Measurements from ENCODE around the gene EIF4G3. TPM values are rescaled to one million over a fixed set of nuclear protein-coding genes. Genes with fewer than 3 reads are reported as not detected.

Gene EIF4G3
- total RNA-seq, 4 donors from 2014 or later: 41.2 to 57.3 (median 50.0) TPM

DNA sequence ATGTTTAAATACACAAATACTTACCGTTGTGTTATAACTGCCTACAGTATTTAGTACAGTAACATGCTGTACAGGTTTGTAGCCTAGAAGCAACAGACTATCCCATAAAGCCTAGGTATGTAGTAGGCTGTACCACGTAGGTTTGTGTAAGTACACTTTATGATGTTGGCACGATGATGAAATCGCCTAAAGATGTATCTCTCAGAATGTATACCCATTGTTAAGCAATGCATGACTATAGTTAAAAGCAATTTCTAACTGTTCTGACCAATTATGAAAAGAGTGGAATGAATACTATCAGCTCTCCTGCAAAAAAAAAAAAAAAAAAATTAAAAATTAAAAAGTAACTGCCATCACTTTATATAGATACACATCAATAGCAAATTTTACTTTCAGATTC, 401.0 kb downstream of the EIF4G3 start:
- Histone ChIP-seq H3K4me3 (no peak overlapping the region), H3K27me3 (no peaks in the 10 kb centered on the region), H3K36me3 (peaks cover 0 to 75% (median 0%) of the 10 kb centered on the region in 3 donors), H3K4me1 (peaks cover 0 to 37% (median 7%) of the 10 kb centered on the region in 4 donors), H3K27ac (no peak overlapping the region), H3K9me3 (no peaks in the 10 kb centered on the region)
- WGBS, 2 donors: 91 to 93% methylated on average over 4 of the region's 4 CpGs
- TF ChIP-seq POLR2A (IDR thresholded peaks at IDR 0.05) (no peak), EP300 (IDR thresholded peaks at IDR 0.05) (no peak)
- TF ChIP-seq, protein P1, sequence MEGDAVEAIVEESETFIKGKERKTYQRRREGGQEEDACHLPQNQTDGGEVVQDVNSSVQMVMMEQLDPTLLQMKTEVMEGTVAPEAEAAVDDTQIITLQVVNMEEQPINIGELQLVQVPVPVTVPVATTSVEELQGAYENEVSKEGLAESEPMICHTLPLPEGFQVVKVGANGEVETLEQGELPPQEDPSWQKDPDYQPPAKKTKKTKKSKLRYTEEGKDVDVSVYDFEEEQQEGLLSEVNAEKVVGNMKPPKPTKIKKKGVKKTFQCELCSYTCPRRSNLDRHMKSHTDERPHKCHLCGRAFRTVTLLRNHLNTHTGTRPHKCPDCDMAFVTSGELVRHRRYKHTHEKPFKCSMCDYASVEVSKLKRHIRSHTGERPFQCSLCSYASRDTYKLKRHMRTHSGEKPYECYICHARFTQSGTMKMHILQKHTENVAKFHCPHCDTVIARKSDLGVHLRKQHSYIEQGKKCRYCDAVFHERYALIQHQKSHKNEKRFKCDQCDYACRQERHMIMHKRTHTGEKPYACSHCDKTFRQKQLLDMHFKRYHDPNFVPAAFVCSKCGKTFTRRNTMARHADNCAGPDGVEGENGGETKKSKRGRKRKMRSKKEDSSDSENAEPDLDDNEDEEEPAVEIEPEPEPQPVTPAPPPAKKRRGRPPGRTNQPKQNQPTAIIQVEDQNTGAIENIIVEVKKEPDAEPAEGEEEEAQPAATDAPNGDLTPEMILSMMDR (IDR thresholded peaks at IDR 0.05): no peak
- DNase-seq (ENCODE audit: low spot score in 2 of 2): no peak

DNA sequence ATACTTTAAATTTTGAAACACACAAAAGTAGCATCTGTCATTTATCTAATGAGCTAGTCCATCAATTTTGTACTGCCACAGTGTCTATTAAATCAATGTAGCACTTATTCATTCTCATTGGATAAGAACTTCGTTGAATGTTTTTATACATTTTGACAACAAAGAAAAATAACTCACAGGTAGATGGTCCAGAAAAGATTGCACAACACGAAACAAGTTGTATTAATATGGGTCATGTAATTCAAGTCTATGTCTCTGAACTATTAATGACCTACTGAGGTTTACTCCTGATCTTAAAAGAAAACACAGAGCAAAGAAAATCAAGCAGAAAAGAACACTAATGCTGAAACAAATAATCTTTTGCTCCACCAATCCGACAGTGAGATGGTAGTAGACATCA, 404.9 kb downstream of the EIF4G3 start:
- TF ChIP-seq POLR2A (IDR thresholded peaks at IDR 0.05) (no peak), EP300 (IDR thresholded peaks at IDR 0.05) (no peak)
- TF ChIP-seq, protein P1 (IDR thresholded peaks at IDR 0.05): no peak
- no peak for DNase-seq (ENCODE audit: low spot score in 2 of 2)
- Histone ChIP-seq H3K4me3 (no peak overlapping the region), H3K4me1 (peaks cover 0 to 9% (median 4%) of the 10 kb centered on the region in 4 donors), H3K36me3 (peaks cover 4 to 89% (median 14%) of the 10 kb centered on the region in 3 donors), H3K27ac (no peak overlapping the region), H3K27me3 (no peaks in the 10 kb centered on the region), H3K9me3 (no peaks in the 10 kb centered on the region)
- 86 to 89% methylated on average over 3 of the region's 3 CpGs for WGBS, 2 donors

DNA sequence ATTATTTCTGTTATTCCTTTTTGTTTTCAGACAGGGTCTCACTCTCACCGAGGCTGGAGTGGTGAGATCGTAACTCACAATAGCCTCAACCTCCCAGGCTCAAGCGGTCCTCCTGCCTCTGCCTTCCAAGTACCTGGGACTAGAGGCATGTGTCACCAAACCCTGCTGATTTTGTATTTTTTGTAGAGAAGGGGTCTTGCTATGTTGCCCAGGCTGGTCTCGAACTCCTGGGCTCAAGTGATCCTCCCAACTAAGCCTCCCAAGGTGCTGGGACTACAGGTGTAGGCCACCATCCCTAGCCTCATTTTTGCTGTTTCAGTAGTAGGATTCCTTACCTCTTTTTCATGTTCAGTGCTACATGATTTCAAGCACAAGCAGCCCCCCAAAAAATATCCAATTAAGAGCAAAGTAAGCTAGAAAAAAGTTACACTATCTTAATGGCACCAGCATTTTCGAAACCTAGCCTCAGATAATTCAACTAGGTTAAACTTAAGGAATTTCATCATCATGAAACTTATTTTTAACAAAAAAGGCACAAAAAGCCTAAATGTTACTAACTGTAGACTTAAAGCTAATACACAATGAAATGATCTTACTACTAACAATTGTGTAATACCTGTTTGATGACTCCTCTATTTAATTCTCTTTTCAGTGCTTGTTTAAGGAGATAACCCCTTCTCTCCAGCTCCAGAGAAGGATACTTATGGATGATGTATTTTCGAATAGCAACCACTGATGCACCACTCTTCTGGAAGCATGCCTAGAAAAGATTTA, 406.2 kb downstream of the EIF4G3 start:
- 93% methylated on average over 6 of the region's 6 CpGs for WGBS, 2 donors
- Histone ChIP-seq H3K4me3 (no peak overlapping the region), H3K27ac (no peak overlapping the region), H3K4me1 (no peaks in the 10 kb centered on the region), H3K36me3 (peaks cover 6 to 99% (median 18%) of the 10 kb centered on the region in 3 donors), H3K9me3 (no peaks in the 10 kb centered on the region), H3K27me3 (no peaks in the 10 kb centered on the region)
- TF ChIP-seq, protein P1 (IDR thresholded peaks at IDR 0.05): no peak
- no peak for TF ChIP-seq POLR2A (IDR thresholded peaks at IDR 0.05)
- TF ChIP-seq EP300 (IDR thresholded peaks at IDR 0.05): no peak
- DNase-seq (ENCODE audit: low spot score in 2 of 2): no peak

DNA sequence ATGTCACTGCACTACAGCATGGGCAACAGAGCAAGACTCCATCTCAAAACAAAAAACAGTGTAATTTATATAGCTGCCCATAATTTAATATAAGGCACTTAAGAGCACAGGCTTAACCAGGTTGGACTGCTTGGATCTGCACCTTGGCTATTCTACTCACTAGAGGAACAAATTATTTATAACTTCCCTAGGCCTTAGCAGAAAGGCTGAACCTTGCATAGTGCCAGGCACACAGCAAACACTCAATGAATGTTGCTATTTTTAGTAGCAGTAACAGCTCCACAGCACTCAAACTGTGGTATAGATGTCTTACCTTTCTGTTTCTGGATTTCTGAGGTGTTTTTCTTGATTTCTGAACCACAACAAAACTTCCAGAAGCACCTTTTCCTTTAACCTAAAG, 409.4 kb downstream of the EIF4G3 start:
- peaks cover 8 to 99% (median 35%) of the 10 kb centered on the region in 3 donors for H3K36me3 ChIP-seq

DNA sequence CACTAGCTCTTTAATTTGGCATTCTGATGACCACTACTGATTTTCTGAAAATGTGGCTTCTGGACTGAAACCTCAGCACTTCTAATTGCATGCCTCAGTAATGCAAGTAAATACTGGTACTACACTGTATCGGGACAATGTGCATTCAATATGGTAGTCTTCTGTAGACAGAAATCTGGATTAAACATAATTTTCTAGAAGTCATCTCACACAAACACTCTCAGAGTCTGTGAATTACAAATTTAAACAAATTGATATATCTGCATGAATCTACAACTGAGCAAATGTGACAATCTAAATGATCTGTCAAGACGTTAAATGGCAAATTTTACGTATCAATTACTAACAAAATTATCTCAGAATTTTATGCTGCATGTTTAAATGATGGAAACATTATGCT, 413.3 kb downstream of the EIF4G3 start:
- Histone ChIP-seq H3K9me3 (no peaks in the 10 kb centered on the region), H3K36me3 (peaks cover 4 to 100% (median 26%) of the 10 kb centered on the region in 3 donors), H3K4me1 (no peaks in the 10 kb centered on the region), H3K4me3 (no peak overlapping the region), H3K27ac (no peak overlapping the region), H3K27me3 (no peaks in the 10 kb centered on the region)
- DNase-seq (ENCODE audit: low spot score in 2 of 2): no peak
- TF ChIP-seq EP300 (IDR thresholded peaks at IDR 0.05): no peak
- TF ChIP-seq, protein P1 (IDR thresholded peaks at IDR 0.05): no peak
- TF ChIP-seq POLR2A (IDR thresholded peaks at IDR 0.05): no peak
- WGBS, 2 donors: 94% methylated on average over 3 of the region's 3 CpGs

More for the DNA sequence above, 409.4 kb downstream of the EIF4G3 start:
- Histone ChIP-seq H3K4me3 (no peak overlapping the region), H3K27me3 (no peaks in the 10 kb centered on the region), H3K9me3 (no peaks in the 10 kb centered on the region), H3K4me1 (no peaks in the 10 kb centered on the region), H3K27ac (no peak overlapping the region)
- no peak for DNase-seq (ENCODE audit: low spot score in 2 of 2)
- TF ChIP-seq, protein P1 (IDR thresholded peaks at IDR 0.05): no peak
- TF ChIP-seq EP300 (IDR thresholded peaks at IDR 0.05): no peak
- no peak for TF ChIP-seq POLR2A (IDR thresholded peaks at IDR 0.05)
